ENCODE measurements around the gene NOSIP.

GRCh38 chr19:49580264-49581006 lies at the start of gene NOSIP:
- TF ChIP-seq, protein P1, sequence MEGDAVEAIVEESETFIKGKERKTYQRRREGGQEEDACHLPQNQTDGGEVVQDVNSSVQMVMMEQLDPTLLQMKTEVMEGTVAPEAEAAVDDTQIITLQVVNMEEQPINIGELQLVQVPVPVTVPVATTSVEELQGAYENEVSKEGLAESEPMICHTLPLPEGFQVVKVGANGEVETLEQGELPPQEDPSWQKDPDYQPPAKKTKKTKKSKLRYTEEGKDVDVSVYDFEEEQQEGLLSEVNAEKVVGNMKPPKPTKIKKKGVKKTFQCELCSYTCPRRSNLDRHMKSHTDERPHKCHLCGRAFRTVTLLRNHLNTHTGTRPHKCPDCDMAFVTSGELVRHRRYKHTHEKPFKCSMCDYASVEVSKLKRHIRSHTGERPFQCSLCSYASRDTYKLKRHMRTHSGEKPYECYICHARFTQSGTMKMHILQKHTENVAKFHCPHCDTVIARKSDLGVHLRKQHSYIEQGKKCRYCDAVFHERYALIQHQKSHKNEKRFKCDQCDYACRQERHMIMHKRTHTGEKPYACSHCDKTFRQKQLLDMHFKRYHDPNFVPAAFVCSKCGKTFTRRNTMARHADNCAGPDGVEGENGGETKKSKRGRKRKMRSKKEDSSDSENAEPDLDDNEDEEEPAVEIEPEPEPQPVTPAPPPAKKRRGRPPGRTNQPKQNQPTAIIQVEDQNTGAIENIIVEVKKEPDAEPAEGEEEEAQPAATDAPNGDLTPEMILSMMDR (IDR thresholded peaks at IDR 0.05 in 4 of 5, conservative IDR thresholded peaks at IDR 0.05 in 1 of 5) = peak in 1 of 5 experiments; percentile 20
- TF ChIP-seq POLR2A (IDR thresholded peaks at IDR 0.05) = peak; percentile 95 to 96
